Coronary artery (tissue), 2 donors: ENCODE data around the gene REPS1.

Source experiments
- DNase-seq: peaks from one replicate; pipeline ENCODE4 v3.0.0-alpha.2; 2017; ENCODE audit warnings: low spot score
- H3K27ac ChIP-seq, 2 donors: fragments of 200-600 bp; sonication (generic); one replicate each; pipeline ENCODE4 v1.5.1; 2016 to 2019
- H3K4me3 ChIP-seq: fragments of 200-600 bp; sonication (generic); 2 replicates; pipeline ENCODE4 v1.5.1; 2016; ENCODE audit warnings: mild to moderate bottlenecking, moderate library complexity
- TF ChIP-seq, protein P1 (sequence below): fragments of 200-600 bp; sonication (generic); IDR thresholded peaks from one replicate; pipeline ENCODE4 v1.5.1; 2019; ENCODE audit warnings: antibody characterized with exemption

The REPS1 gene

DNA sequence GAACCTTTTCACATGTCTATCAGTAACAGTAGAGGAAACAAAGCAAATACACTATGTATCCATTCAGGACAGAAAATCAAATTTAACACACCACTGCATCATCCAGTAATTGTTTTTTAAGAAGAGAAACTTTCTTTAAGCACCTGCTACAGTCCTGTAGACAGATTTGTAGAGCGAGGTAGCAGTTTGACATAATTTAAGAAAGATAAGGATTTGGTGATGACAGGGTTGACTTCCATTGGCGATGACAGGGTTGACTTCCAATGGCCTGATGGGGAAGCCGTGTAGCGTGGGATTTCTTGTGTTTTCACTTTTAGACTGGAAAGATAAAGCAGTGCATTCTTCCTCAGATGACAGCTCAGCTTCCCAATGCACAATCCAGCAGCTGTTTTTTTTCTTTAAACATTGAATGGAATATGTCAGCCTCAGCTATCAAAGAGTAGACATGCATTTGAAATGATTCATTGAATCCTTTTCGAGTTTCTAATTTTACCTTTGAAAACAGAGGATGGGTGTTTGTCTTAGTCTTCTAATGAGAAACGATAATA is 123.6 kb downstream of the REPS1 start:
- Histone ChIP-seq H3K4me3 (no peak overlapping the region), H3K27ac (no peak overlapping the region)
- DNase-seq, result no peak
- TF ChIP-seq, protein P1, sequence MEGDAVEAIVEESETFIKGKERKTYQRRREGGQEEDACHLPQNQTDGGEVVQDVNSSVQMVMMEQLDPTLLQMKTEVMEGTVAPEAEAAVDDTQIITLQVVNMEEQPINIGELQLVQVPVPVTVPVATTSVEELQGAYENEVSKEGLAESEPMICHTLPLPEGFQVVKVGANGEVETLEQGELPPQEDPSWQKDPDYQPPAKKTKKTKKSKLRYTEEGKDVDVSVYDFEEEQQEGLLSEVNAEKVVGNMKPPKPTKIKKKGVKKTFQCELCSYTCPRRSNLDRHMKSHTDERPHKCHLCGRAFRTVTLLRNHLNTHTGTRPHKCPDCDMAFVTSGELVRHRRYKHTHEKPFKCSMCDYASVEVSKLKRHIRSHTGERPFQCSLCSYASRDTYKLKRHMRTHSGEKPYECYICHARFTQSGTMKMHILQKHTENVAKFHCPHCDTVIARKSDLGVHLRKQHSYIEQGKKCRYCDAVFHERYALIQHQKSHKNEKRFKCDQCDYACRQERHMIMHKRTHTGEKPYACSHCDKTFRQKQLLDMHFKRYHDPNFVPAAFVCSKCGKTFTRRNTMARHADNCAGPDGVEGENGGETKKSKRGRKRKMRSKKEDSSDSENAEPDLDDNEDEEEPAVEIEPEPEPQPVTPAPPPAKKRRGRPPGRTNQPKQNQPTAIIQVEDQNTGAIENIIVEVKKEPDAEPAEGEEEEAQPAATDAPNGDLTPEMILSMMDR, result no peak

DNA sequence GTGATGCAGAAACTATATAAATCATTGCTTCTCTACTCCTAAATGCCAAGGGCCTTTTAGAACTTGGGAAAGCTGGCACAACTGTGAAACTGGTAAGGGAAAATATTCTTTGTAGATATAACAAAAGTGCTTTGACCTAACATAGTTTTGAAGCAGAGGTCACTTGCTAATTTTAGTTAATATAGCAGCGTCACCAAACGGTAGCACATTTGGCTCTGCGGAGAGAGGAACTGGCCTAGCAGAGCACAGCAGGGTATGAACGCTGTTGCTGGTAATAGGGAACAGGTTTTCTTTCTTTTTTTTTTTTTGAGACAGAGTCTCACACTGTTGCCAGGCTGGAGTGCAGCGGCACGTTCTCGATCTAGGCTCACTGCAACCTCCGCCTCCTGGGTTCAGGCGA is 124.7 kb downstream of the REPS1 start:
- no peak overlapping the region for H3K27ac ChIP-seq
- no peak for DNase-seq
- TF ChIP-seq, protein P1, result no peak
- no peak overlapping the region for H3K4me3 ChIP-seq

DNA sequence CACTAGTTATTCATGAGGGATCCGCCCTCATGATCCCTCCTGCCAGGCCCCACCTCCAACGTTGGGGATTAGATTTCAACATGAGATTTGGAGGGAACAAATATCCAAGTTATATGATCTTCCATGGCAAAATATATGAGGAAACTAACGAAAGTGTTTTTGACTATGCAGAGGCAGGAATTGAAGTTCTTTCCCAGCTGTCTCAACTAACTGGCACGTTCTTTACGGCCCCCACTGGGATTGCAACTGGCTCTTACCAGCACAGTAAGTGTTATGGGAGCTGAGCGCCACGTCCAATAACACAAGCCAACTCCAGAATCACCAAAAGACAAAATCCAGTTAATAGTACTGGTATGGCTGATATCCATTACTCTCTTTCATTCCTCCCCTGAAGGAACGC is 125.6 kb downstream of the REPS1 start:
- Histone ChIP-seq H3K4me3 (no peak overlapping the region), H3K27ac (no peak overlapping the region)
- DNase-seq, result no peak
- TF ChIP-seq, protein P1, result no peak

DNA sequence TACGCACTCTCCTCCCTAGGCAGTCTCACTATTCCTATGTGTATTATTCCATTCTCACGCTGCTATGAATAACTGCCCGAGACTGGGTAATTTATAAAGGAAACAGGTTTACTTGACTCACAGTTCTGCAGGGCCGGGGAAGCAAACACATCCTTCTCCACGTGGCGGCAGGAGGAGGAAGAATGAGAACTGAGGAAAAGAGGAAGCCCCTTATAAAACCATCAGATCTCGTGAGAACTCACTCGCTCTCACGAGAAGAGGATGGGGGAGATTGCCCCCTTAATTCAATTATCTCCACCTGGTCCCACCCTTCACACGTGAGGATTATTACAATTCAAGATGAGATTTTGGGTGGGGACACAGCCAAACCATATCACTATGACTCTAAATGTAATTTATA is 130.3 kb downstream of the REPS1 start:
- Histone ChIP-seq H3K27ac (no peak overlapping the region), H3K4me3 (no peak overlapping the region)
- TF ChIP-seq, protein P1, result no peak
- DNase-seq, result no peak

DNA sequence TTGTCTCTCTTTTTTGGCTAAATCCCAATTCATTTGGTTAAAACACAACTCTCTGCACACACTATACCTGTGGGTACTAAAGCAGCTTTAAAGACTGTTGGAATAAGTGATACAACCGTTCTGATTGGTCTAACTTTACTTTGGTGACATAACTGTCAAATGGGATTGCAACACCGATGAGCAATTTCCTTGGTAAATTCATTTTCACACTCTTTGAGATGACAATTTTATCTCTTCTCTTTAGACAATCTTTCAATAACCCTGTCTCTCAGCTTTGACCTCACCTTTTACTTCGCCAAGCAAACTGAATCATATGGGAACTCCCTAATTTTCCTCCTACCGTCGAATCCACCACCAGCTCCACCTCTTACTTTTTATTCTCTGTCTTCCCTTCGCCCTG is 131.4 kb downstream of the REPS1 start:
- DNase-seq, result no peak
- no peak overlapping the region for H3K4me3 ChIP-seq
- TF ChIP-seq, protein P1, result no peak
- no peak overlapping the region for H3K27ac ChIP-seq
